HFF-Myc (cell line): ENCODE results near the gene EFNA2.
"Not testable (repeated sequence)": the region's sequence is repeated elsewhere in the genome, so short reads cannot be mapped to it uniquely, and the experiment has no call there.

Experiments
- DNase-seq: peaks from one replicate; pipeline ENCODE4 v3.0.0-alpha.2; 2011; ENCODE audit warnings: low read depth; ENCODE audit errors: extremely low read depth
- H3K4me3 ChIP-seq: replicated peaks from 2 replicates; pipeline ENCODE4 v1.5.1; 2011; ENCODE audit warnings: low read depth, mild to moderate bottlenecking, control low read depth, low read length
- TF ChIP-seq, protein P1 (sequence below): IDR thresholded peaks from 2 replicates; pipeline ENCODE4 v1.5.1; 2012; ENCODE audit warnings: mild to moderate bottlenecking, low read depth, low read length, control low read depth; ENCODE audit errors: missing control alignments

EFNA2 gene

DNA sequence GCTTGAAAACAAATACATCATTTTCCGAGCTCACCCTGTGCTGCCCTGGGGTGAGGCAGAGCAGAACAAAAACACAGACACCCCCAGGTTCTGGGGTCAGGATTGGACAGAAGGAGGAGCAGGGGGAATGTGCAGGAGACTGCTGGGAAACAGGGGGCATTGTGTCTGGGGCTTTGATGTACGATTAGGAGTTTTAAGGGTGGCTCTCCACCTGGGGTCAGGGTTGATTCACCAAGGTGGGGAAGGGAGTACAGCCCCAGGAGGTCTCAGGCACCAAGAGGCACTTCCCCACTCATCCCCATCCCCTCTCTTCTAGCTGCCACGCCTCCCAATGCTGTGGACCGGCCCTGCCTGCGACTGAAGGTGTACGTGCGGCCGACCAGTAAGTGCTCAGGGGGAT lies 12.6 kb downstream of the EFNA2 start:
- no peak overlapping the region for H3K4me3 ChIP-seq
- no peak for DNase-seq
- TF ChIP-seq, protein P1, sequence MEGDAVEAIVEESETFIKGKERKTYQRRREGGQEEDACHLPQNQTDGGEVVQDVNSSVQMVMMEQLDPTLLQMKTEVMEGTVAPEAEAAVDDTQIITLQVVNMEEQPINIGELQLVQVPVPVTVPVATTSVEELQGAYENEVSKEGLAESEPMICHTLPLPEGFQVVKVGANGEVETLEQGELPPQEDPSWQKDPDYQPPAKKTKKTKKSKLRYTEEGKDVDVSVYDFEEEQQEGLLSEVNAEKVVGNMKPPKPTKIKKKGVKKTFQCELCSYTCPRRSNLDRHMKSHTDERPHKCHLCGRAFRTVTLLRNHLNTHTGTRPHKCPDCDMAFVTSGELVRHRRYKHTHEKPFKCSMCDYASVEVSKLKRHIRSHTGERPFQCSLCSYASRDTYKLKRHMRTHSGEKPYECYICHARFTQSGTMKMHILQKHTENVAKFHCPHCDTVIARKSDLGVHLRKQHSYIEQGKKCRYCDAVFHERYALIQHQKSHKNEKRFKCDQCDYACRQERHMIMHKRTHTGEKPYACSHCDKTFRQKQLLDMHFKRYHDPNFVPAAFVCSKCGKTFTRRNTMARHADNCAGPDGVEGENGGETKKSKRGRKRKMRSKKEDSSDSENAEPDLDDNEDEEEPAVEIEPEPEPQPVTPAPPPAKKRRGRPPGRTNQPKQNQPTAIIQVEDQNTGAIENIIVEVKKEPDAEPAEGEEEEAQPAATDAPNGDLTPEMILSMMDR = no peak

DNA sequence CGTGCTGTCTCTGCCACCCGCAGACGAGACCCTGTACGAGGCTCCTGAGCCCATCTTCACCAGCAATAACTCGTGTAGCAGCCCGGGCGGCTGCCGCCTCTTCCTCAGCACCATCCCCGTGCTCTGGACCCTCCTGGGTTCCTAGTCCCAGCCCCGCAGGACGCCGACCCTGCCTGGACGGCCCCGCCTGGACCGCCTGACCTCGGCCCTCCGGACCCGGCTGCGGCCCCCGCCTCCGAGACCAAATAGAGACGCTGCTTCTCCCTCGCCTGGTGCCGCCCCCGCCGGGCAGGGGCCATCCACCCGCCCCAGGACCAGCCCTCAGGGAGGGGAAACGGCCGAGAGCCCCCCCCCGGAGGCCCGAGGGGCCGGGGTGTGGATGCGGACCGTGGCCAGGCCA lies 14.1 kb downstream of the EFNA2 start:
- no peak overlapping the region for H3K4me3 ChIP-seq
- TF ChIP-seq, protein P1 = no peak
- DNase-seq = no peak

DNA sequence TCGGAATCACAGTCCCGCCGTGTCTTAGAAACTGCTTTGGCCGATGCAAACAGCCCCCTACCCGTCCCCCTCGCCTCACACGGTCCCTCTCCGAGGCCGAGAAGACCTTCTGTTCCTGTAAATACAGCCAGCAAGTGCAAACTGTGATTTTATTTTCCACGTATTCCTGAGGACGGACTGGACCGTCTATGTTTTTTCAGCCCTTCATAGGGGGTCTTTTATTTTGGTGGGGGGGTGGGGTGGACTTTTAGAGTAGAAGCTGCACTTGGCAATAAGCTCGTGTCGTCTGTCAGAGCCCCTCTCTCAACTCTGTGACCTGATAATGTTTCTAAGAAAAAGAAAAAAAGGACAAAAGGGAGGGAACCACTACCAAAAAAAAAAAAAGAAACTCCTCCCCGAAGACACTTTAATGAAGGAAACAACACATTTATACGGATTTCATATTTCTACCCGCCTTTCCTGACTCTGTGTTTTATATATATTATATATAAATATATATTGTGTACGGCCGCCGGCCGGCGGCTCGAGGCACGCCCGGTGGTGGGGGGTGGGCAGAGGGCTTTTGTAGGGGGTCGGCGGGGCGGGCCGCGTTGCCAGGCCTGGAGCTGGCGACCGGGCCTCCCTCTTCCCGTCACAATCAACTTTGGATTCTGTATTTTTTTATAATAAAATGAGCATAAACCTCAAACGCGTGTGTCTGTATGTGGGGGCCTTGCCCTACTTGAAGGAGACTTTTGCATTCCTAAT lies 15.2 kb downstream of the EFNA2 start:
- no peak for DNase-seq
- no peak overlapping the region for H3K4me3 ChIP-seq
- TF ChIP-seq, protein P1 = no peak

DNA sequence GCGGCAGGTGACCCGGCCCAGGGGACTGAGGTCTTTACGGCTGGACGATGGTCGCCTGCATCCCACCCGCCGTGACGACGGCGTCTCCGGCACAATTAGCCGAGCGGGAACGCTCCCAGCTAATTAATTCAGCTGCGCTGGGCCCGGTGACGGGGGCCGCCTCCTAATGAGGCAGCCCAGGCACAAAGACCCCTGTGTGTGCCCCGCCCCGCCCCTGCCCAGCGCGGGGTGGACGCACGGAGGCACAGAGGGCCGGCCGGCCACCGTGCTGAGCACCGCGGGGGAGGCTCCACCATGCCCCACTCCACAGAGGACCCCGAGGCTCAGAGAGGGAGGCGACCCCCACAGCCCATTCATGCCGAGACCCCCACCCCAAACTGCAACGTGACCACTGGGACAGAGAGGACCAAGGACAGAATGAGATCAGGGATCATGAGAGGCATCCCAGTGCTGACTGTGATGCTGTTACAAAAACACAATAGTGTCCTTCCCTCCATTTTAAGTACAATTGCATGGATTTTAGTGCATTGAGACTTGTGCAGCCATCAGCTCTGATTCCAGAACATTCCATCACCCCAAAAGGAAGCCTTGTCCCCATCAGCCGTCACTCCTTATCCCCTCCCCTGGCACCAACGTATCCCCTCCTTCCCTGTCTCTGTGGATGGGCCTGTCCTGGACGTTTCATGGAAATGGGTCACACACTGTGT lies 17.0 kb downstream of the EFNA2 start:
- no peak for DNase-seq
- TF ChIP-seq, protein P1 = no peak
- H3K4me3 ChIP-seq = no peak overlapping the region

DNA sequence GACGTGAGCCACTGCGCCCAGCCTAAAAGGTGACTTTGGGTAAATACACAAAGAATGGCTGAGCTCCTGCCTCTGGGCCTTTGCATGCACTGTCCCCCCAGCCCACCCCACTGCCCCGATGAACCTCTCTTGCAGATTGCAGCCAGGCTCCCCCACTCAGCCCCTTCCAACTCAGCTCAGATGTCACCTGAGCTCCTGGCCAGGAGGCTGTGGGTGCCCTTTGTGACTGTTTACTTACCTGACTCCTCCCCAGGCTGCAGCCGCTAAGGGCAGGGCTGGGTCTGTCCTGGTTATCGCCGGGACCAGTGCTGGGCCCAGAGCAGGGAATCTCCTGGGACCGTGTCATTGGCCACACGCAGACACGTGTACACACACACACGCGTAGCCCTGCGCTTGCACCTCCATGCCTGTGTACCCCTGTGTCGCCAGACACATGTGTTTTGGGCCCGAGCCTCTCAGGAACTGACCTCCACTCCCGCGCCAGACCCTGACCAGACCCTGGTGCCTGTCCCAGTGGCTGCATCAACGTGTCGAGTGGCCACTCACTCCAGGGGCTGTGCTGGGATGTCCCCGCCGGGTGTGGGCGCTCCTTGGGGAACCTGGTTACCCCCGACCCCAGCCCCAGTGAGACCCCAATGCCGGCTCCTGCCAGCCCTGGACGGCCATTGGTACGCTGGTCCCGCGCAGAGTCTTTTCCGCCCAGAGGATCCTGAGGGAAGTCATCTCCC lies 18.7 kb downstream of the EFNA2 start:
- TF ChIP-seq, protein P1 = no peak
- no peak overlapping the region for H3K4me3 ChIP-seq
- no peak for DNase-seq

DNA sequence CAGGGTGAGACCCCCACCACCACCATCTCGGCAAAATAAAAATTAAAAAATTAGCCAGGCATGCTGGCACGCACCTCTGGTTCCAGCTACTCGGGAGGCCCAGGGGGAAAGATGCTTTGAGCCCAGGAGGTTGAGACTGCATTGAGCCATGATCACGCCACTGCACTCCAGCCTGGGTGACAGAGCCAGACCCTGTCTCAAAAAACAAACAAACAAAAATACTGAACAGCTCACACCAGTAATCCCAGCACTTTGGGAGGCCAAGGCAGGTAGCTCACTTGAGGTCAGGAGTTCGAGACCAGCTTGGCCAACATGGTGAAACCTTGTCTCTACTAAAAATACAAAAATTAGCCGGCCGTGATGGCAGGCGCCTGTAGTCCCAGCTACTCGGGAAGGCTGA lies 19.7 kb downstream of the EFNA2 start:
- not testable (repeated sequence) for DNase-seq, H3K4me3 ChIP-seq

DNA sequence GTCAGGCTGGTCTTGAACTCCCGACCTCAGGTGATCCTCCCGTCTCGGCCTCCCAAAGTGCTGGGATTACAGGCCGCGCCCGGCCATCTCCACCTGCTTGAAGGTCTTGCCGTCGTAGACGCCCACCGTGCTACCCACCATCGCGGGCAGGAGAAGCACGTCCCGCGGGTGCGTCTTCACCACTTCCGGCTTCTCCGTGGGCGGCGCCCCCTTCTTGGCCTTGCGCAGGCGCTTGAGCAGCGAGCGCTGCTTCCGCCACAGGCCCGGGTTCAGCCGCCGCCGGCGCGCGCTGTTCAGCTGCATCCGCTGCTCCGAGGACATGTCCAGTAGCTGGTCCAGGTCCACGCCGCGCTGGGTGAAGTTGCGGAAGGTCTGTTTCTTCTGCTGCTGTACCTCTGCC lies 21.6 kb downstream of the EFNA2 start:
- no peak overlapping the region for H3K4me3 ChIP-seq
- TF ChIP-seq, protein P1 = no peak
- DNase-seq = no peak
